Stimulated activated CD8-positive, alpha-beta memory T cell treated with anti-CD3 and anti-CD28 coated beads, Interleukin-4, amount 100 ng/mL, for 1 hour (primary cell): ENCODE data around the gene LYRM1.
"Not testable (repeated sequence)": the region's sequence is repeated elsewhere in the genome, so short reads cannot be mapped to it uniquely, and the experiment has no call there.

Experiments used
- DNase-seq, 2 donors: peaks; one replicate each; pipeline ENCODE4 v3.0.0-alpha.2; 2020; ENCODE audit warnings: low read depth in 2 of 2, low spot score in 1 of 2

Gene LYRM1

DNA sequence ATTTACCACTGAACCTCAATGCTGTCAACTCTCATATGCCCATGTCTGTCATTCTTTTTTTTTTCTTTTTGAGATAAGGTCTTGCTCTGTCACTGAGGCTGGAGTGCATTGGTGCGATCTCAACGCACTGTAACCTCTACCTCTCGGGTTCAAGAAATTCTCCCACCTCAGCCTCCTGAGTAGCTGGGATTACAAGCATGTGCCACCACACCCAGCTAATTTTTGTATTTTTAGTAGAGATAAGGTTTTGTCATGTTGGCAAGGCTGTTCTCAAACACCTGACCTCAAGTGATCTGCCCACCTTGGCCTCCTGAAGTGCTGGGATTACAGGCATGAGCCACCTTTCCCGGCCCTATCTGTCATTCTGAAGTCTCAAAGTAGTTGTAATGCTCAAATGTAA is 72.6 kb downstream of the LYRM1 start:
- not testable (repeated sequence) for DNase-seq
